ENCODE data around the gene CHST11.

The CHST11 gene

DNA sequence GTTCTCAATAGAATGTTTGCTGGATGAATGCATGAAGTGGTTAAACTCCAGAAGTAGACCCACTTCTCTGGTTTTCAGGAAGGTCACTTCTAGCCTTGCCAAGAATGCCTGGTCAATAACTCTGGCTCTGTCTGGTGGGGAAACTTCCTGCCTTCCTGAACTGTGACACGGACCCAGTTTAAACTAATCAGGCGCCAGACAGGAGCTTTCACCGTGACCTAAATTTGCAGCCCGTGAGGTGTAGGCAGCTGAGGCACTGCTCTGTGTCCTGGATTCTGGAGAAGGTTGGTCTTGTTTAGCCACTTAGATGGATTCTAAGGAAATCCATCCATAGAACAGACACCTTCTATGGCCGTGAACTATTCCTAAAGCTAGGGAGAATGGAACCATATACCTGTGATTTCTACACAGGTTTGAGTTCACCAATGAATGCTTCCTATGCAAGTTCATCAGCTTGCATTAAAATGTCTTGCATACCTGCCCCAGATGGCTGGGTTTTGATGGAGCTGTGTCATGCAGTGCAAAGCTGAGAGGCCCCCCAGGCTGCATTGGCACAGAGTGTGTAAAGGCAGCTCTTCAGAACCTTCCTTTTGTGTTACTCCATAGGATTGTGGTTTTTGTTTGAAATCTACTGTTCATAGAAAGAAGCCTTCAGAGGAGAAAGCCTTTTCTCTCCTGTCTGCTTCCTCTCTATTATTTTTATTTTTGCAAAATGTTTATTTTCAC is 4.4 kb downstream of the CHST11 start:
- no peak for DNase-seq

- DNase-seq = no peak
Measured at GRCh38 chr12:104462325-104462724, 5.6 kb downstream of the CHST11 start.

- DNase-seq = no peak
Measured at GRCh38 chr12:104462931-104463339, 6.2 kb downstream of the CHST11 start.

DNA sequence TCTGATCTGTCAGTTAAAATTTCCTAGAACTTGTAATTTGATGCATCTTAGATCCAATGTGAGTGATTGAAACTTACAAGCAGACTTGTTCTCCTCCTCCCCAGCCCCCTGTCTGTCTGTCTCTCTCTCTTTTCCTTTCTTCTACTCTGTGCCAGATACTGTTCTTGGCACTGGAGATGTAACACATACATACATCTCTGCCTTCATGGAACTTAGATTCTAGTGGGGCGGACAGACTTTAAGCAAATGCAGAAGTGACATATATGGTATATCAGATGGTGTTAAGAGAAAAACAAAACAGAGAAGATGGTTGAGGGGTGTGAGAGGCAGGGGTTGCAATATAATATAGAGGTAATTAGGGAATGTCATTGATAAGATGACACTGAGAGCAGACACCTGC is 6.6 kb downstream of the CHST11 start:
- DNase-seq = no peak

- no peak for DNase-seq
Measured at GRCh38 chr12:104464899-104465298, 8.2 kb downstream of the CHST11 start.

GRCh38 chr12:104466709-104467345 is 10.1 kb downstream of the CHST11 start:
- DNase-seq = no peak

DNA sequence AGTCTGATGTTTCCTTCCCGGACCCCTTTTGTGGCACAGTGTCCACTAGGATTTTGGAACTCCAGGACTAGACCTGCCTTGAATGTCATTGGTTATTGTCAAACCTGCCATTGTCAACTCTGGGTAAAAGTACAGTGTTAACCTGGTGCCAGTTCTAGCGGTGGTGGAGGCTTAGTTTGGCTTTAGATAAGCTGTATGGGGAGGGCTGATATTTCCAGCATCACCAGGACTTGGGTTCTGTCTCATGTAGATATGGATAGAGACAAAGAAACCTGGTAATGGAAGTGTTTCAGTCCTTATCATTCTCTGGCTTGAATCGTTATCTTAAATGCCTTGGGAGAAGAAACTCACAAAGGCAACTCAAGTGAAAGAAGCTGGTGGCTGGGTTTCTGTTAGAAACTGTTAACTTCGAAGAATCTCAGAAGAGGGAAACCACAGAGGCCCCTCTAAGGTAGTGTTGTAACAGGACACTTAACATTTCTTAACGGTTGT is 10.6 kb downstream of the CHST11 start:
- peak; percentile 26 for DNase-seq

- DNase-seq = no peak
Measured at GRCh38 chr12:104468371-104468770, 11.6 kb downstream of the CHST11 start.

DNA sequence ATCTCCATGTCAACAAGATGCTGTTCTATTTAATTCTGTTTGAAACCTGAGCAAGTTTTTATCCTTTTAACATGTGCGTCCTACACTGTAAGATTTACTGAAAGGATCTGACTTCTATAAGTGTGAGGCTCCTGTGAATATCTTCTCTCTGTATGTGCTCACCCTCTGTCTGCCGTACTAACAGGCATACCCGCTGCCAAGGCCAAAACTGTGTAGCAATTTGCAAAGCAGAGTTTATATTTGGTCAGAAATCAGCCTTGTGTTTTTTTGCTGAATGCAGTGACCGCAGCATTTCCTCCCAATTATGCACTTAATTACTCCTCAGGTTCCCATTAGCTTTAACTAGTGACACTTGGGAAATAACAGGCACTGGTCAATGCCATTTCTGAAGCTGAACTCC is 12.3 kb downstream of the CHST11 start:
- DNase-seq = no peak

- no peak for DNase-seq
Measured at GRCh38 chr12:104469523-104469922, 12.8 kb downstream of the CHST11 start.

DNA sequence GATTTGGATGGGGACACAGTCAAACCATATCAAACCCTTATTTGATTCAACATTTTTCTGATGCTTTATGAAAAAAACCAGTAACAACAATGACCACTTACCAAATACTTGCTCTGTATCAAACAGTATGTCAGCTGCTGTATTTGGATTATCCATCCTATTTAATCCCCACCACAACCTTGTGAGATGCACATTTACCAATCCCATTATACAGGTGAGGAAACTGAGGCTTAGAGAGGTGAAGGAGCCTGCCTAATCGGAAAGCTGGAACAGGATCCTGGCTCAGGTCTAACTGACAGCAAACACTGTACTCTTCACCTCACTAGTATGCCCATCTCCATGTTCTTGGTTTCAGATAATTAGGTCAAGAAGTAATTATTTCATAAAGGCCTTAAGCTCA is 13.8 kb downstream of the CHST11 start:
- DNase-seq = no peak

DNA sequence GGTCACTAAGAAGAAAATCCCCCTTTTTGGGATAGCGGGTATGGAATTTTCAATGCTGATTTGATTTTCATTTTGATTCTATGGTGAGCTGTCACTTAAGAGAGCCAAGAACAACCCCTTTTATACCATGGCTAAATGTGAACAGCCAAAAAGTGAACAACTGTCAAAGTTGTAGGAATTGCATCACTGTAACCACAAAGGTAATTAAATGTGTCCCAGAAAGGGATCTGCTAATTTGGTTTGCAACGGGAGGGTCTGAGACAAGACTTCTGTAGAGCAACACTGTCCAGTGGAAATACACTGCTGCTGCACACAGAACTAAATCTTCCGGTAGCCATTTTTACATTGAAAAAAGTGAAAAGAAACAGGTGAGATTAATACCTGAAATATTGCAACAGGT is 14.6 kb downstream of the CHST11 start:
- DNase-seq = no peak

DNA sequence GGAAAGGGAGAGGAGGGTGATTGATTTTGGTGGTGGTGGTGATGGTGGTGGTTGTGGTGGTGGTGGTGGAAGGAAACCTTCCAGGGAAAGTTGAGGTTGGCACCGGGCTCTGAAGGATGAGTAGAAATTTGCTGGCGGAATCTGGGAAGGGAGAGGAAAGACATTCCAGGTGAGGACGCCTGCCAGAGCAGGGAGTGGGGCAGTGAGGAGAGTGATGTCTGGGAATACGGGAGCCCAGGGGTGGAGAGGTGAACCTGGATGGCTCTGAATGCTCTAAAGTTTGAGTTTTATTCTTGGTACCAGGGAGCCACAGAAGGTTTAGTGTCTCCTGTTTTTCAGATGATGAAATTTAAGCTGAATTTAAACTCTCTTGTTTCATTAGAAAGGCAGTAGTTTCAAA is 16.0 kb downstream of the CHST11 start:
- DNase-seq = no peak

GRCh38 chr12:104473374-104473983 is 16.7 kb downstream of the CHST11 start:
- no peak for DNase-seq

DNA sequence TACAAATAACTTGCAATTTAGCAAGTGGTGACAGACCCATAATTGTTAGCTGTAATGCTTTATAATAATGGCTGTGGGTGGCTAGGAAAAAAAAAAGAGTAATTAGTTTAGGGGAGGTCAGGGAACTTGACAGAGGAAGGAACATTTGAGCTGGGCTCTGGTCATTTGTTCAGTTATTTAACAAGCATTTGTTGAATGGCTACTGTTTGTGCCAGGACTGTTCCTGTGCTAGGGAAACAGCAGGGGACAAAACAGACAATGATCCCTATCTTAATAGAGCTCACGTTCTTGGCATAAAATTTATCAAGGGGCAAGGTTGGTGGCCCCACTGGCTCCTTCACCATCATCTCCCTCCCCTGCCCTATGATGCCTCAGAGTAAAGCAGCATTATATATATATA is 18.5 kb downstream of the CHST11 start:
- no peak for DNase-seq

- DNase-seq = peak; percentile 53
Measured at GRCh38 chr12:104477510-104478390, 21.0 kb downstream of the CHST11 start.

GRCh38 chr12:104478396-104479122 is 21.8 kb downstream of the CHST11 start:
- peak; percentile 53 for DNase-seq

- no peak for DNase-seq
Measured at GRCh38 chr12:104479123-104479662, 22.4 kb downstream of the CHST11 start.

DNA sequence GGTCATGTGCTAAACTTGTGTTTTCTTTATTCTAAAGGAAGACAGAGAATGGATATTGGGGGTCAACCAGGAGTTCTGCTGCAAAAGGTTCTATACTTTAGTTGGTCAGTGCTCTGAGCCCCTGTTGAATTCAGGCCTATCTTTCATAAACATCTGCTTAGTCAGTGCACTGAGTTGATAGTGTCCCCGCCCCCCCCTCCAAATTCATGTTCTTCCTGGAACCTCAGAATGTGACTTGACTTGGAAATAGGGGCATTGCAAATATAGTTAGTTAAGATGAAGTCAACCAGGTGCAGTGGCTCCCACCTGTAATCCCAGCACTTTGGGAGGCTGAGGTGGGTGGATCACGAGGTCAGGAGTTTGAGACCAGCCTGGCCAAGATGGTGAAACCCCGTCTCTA is 23.3 kb downstream of the CHST11 start:
- DNase-seq = no peak

DNA sequence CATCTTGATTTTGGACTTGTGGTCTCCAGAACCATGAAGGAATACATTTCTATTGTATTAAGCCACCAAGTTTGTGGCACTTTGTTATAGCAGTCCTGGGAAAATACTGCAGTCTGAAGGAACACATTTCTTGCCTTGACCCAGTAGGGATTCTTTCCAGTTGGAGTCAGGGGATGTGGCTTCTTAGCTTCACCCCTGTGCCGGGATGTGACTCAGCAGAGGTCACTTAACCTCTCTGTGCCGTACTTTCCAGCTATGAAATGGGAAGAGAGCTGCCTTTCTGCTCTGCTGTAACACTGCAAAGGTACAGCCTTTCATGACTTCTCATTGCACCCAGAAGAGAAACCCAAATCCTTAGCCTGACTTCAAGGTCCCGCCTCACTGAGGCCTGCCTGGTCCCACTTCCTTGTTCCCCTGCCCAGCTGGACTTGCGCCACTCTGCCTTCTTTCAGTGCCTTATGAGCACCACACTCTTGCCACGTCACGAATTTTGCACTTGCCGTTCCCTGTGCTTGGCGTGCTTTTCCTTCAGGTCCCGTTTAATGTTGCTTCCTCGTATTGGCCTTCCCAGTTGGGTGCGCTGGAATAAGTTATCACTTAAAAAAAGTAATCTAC is 24.2 kb downstream of the CHST11 start:
- no peak for DNase-seq

DNA sequence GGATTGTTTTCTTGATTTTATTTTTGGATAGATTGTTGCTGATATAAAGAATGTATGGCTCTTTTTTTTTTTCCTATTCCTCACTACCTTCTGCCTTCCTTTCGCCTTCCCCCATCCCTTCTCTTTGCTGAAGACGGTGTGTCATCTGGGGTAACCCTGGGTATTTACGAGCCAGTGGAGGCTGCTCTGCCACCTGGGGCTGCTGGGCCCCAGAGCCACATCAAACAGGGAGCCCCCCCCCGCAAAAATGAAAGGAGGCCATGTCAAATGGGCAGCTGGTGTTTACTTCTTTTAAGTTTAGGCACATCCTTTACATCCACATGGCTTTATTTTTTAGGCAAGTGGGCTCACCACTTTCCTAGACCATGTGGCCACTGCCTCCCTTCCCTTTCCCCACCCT is 25.4 kb downstream of the CHST11 start:
- DNase-seq = no peak

- DNase-seq = no peak
Measured at GRCh38 chr12:104482748-104483147, 26.0 kb downstream of the CHST11 start.
